HG03520 (cell line): Measurements from ENCODE around the gene NPR3.

Experiments
- ATAC-seq: cut with Tn5 transposase; IDR thresholded peaks from one replicate; pipeline ENCODE4 v1.9.1; 2021; ENCODE audit warnings: mild to moderate bottlenecking, moderate library complexity; ENCODE audit not compliant: unreplicated experiment

The NPR3 gene

DNA sequence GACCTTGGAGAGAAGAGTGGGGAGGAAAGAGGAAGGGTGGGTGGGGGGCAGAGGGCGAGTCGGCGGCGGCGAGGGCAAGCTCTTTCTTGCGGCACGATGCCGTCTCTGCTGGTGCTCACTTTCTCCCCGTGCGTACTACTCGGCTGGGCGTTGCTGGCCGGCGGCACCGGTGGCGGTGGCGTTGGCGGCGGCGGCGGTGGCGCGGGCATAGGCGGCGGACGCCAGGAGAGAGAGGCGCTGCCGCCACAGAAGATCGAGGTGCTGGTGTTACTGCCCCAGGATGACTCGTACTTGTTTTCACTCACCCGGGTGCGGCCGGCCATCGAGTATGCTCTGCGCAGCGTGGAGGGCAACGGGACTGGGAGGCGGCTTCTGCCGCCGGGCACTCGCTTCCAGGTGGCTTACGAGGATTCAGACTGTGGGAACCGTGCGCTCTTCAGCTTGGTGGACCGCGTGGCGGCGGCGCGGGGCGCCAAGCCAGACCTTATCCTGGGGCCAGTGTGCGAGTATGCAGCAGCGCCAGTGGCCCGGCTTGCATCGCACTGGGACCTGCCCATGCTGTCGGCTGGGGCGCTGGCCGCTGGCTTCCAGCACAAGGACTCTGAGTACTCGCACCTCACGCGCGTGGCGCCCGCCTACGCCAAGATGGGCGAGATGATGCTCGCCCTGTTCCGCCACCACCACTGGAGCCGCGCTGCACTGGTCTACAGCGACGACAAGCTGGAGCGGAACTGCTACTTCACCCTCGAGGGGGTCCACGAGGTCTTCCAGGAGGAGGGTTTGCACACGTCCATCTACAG, 760 bp downstream of the NPR3 start:
- no peak for ATAC-seq

- ATAC-seq: no peak
Observed at GRCh38 chr5:32712481-32713360, 1.6 kb downstream of the NPR3 start.

DNA sequence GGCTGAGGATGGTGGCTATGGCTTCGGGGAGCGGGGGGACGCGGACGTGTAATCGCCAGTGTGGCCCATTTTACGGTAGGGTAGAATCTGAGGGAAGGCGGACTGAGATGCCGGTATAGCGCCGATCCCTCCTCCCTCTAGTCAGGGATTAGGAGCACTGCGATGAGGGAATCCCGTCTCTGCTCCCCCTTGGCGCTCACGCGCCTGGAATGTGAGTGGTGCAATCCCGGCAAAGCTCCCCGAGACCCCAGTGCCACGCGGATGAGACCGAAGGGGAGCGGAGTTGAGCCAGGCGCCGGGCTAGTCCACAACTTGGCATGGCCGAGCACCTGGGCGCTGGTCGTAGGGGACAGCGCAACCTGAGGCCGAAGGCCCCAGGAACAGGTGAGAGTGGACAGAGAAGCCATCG, 2.2 kb downstream of the NPR3 start:
- no peak for ATAC-seq

DNA sequence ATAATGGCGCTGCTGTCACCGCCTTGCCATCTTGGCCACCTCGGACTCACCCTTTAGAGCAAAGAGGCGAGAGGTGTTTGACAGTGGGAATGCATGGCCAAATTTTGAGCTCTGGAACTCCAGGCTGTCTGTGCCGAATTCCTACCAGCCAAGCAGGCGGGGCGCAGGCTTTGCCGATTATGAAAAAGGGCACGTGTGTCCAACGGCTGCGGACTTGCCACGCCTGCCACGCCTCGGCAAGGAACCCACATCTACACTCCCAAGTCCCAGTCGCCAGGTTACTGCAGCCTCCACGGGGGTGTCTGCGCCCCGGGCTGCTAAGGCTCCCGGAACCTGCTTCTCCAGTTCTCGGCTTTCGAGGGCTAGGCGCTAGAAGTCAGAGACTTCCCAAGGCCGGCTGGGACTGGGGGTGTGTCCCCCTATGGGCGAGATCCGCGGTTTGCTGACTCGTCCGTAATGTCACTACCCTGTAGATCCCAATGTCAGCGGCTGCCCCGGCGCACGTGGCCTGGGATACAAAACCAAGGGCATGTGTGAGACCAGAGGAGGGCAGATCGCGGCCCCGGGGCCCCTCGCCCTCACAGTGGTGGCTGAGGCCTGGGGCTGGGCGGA, 2.8 kb downstream of the NPR3 start:
- ATAC-seq: no peak

DNA sequence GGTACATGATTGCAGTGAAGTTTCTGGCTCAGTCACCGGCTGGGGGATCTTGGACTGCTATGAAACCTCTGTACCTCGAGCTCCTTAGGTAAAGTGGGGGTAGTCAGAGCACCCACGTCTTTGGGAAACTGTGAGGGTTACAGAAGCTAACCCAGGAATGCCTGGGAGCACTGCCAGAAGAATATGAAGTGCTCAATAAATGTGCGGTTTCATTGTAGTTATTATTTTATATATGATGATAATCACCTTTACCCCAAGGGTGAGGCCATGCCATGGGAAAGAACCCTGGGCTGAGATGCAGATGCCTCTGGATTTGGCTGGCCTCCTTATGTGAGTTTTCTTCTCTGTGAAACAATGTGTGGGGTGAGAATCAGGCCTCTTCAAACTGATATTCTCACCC, 3.7 kb downstream of the NPR3 start:
- ATAC-seq: no peak

DNA sequence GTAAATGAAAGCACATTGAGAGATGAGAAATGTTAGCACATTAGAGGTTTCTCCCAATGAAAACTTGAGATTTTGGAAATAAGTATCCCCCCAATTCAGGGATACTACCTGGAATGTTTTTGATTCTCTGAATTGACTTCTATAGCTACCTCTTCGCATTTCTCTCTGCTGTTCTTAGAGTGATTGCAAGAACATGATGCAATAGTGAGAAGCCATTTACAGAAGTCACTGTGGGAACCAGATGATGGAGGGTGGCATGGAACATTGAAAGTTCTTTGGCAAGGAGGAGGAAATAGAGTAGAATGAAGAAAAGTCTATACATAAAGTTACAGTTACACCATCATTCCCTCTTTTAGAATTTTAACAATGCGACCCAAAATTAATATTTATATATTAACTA, 9.2 kb downstream of the NPR3 start:
- ATAC-seq: no peak

DNA sequence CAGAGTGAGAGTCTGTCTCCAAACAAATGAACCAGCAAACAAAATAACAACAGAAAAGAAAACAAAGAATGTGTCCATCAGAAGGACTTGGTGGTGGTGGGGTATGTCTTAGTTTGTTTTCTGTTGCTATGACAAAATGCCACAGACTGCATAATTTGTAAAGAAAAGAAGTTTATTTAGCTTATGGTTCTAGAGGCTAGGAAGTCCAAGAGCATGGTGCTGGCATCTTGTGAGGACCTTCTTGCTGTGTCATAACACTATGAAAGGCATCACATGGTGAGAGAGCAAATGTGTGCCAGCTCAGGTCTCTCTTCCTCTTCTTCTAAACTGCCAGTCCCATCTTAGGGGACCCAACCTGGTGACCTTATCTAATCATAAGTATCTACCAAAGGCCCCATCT, 10.5 kb downstream of the NPR3 start:
- ATAC-seq: no peak

DNA sequence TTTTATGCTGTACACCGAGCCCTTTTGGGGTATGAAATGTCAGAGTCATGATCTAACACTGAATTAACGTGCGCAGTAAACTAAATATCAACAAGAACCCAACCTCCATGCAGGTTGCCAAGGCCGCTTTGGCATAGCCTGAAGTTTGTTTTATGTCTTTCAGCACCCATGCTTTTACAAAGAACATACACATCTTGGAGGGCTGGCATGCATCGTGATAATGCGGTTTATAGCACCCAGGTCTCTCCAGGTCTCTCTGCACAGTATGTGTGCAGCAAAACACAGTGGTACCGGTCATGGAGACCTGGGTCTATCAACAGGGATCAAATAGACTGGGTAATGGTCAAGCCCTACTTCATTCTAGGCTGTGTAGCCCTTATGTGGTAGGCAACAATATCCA, 11.8 kb downstream of the NPR3 start:
- no peak for ATAC-seq

- ATAC-seq: no peak
Observed at GRCh38 chr5:32724526-32724925, 13.4 kb downstream of the NPR3 start.

GRCh38 chr5:32726086-32726557, 15.0 kb downstream of the NPR3 start:
- no peak for ATAC-seq

- ATAC-seq: no peak
Observed at GRCh38 chr5:32729651-32730050, 18.5 kb downstream of the NPR3 start.

GRCh38 chr5:32733590-32734340, 22.6 kb downstream of the NPR3 start:
- no peak for ATAC-seq

GRCh38 chr5:32734827-32735378, 23.8 kb downstream of the NPR3 start:
- no peak for ATAC-seq

GRCh38 chr5:32735512-32735911, 24.4 kb downstream of the NPR3 start:
- no peak for ATAC-seq

- no peak for ATAC-seq
Observed at GRCh38 chr5:32736842-32737241, 25.7 kb downstream of the NPR3 start.

DNA sequence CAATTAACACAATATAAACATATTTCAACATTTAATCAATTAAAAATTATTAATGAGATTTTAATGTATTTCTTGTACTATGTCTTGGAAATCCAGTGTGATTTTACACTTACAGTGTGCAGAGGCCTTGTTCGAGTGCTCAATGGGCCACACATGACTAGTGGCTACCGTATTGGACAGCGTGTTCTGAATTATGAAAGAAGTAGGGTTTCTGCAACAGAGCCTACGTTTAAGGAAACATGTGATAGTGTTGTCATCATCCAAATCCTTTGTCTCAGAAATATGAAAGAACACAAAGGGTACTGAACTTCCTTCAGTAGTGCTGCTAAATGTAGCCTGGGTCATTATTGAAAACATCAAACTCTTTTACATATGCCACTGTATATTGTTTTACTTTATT, 29.5 kb downstream of the NPR3 start:
- no peak for ATAC-seq

- no peak for ATAC-seq
Observed at GRCh38 chr5:32745317-32745716, 34.2 kb downstream of the NPR3 start.

DNA sequence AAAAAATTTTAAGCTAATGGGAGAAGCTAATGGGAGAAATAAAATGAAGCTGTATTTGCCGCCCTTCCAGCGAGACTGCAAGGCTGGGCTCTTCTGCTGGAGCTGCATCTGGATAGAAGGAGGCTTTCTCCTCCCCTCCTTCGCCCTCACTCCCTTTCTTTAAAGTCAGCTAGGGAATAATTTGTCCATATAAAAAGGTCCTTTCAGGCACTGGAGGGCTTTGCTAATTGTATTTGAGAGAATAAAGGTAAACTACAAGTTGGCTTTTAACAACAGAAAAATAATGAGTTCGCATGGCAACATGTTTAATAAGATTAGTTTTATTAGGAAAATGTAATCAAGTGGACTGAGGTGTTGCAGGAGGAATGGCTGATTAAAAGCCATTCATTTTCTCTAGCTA, 41.3 kb downstream of the NPR3 start:
- no peak for ATAC-seq

DNA sequence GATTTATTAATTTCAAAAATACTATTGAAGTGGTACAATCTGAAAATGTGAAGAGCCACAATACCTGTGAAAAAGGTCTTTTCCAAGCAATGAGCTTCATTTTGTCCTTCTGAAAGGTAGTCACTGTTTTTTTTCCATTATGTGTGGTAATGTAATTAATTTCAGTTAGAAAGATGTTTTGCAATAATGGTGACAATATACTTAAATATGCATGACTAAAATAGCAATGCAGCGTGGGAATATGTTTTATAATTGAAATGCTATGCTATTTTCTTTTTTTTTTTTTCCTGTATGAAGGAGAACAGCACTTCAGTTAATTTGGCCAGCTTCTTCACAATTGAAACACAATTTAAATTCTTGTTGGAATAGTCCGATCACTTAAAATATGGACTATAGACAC, 41.9 kb downstream of the NPR3 start:
- ATAC-seq: no peak

DNA sequence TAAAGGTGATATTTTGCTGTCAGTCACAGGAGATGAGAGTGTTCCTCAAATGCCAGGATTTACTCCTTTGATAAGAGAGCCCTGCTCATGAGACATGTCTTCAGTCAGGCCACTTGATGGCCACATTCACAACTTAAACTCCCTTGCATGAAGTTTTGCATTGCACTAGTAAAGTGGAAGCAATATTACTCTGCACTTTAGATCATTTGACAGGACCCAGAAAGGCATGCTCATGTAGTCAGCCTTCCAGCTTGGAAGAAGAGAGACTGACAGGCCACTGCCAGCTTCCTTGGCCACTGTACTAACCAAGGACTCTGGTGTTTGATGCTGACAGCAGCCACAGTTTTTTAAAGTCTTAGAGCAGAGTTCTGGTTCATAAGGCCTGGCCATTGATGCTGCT, 42.6 kb downstream of the NPR3 start:
- no peak for ATAC-seq

- ATAC-seq: no peak
Observed at GRCh38 chr5:32754284-32754683, 43.2 kb downstream of the NPR3 start.
